SH-SY5Y (cell line): ENCODE measurements around the gene SASH3.

Source experiments
- GATA2 ChIP-seq: IDR thresholded peaks from 2 replicates; pipeline ENCODE4 v1.6.1; 2011; ENCODE audit warnings: mild to moderate bottlenecking, low read depth, low read length
- GATA3 ChIP-seq: IDR thresholded peaks from 2 replicates; pipeline ENCODE4 v1.6.1; 2011; ENCODE audit warnings: low read depth, mild to moderate bottlenecking, low read length, moderate library complexity

- TF ChIP-seq GATA2 (no peak), GATA3 (no peak)
Measured at GRCh38 chrX:129759576-129760061, 20.1 kb upstream of the SASH3 start.
